ENCODE data around the gene NCOR1.
"Not testable (repeated sequence)": the region's sequence is repeated elsewhere in the genome, so short reads cannot be mapped to it uniquely, and the experiment has no call there.

NCOR1 gene

GRCh38 chr17:16150251-16150856, 65.0 kb downstream of the NCOR1 start:
- DNase-seq (ENCODE audit: low spot score) (no peak), FAIRE-seq (no peak)

GRCh38 chr17:16148596-16148995, 66.7 kb downstream of the NCOR1 start:
- no peak for DNase-seq (ENCODE audit: low spot score)
- no peak for FAIRE-seq

GRCh38 chr17:16145319-16145890, 69.9 kb downstream of the NCOR1 start:
- FAIRE-seq; DNase-seq (ENCODE audit: low spot score): not testable (repeated sequence)

GRCh38 chr17:16141685-16142084, 73.6 kb downstream of the NCOR1 start:
- no peak for DNase-seq (ENCODE audit: low spot score)

GRCh38 chr17:16140854-16141253, 74.5 kb downstream of the NCOR1 start:
- no peak for FAIRE-seq

More at GRCh38 chr17:16141685-16142084, 73.6 kb downstream of the NCOR1 start:
- FAIRE-seq, result no peak

GRCh38 chr17:16135461-16135860, 79.9 kb downstream of the NCOR1 start:
- FAIRE-seq, result no peak

More at GRCh38 chr17:16140854-16141253, 74.5 kb downstream of the NCOR1 start:
- DNase-seq (ENCODE audit: low spot score), result no peak

GRCh38 chr17:16131593-16131992, 83.7 kb downstream of the NCOR1 start:
- no peak for FAIRE-seq

More at GRCh38 chr17:16135461-16135860, 79.9 kb downstream of the NCOR1 start:
- no peak for DNase-seq (ENCODE audit: low spot score)

GRCh38 chr17:16129441-16130205, 85.7 kb downstream of the NCOR1 start:
- FAIRE-seq, result no peak

More at GRCh38 chr17:16131593-16131992, 83.7 kb downstream of the NCOR1 start:
- DNase-seq (ENCODE audit: low spot score), result no peak

GRCh38 chr17:16123531-16123930, 91.8 kb downstream of the NCOR1 start:
- no peak for DNase-seq (ENCODE audit: low spot score)
- no peak for FAIRE-seq

More at GRCh38 chr17:16129441-16130205, 85.7 kb downstream of the NCOR1 start:
- DNase-seq (ENCODE audit: low spot score), result no peak

- FAIRE-seq (no peak), DNase-seq (ENCODE audit: low spot score) (no peak)
Measured at GRCh38 chr17:16122697-16123434, 92.5 kb downstream of the NCOR1 start.

GRCh38 chr17:16121915-16122314, 93.4 kb downstream of the NCOR1 start:
- FAIRE-seq, result no peak
- no peak for DNase-seq (ENCODE audit: low spot score)

GRCh38 chr17:16120937-16121336, 94.4 kb downstream of the NCOR1 start:
- FAIRE-seq (no peak), DNase-seq (ENCODE audit: low spot score) (no peak)

GRCh38 chr17:16117149-16117548, 98.2 kb downstream of the NCOR1 start:
- no peak for FAIRE-seq

GRCh38 chr17:16115077-16115698, 100.1 kb downstream of the NCOR1 start:
- not testable (repeated sequence) for DNase-seq (ENCODE audit: low spot score); FAIRE-seq

More at GRCh38 chr17:16117149-16117548, 98.2 kb downstream of the NCOR1 start:
- no peak for DNase-seq (ENCODE audit: low spot score)

GRCh38 chr17:16108871-16109270, 106.5 kb downstream of the NCOR1 start:
- DNase-seq (ENCODE audit: low spot score), result no peak
- no peak for FAIRE-seq

- FAIRE-seq (no peak), DNase-seq (ENCODE audit: low spot score) (no peak)
Measured at GRCh38 chr17:16108386-16108785, 106.9 kb downstream of the NCOR1 start.

GRCh38 chr17:16107165-16107770, 108.1 kb downstream of the NCOR1 start:
- FAIRE-seq (no peak), DNase-seq (ENCODE audit: low spot score) (no peak)

GRCh38 chr17:16106161-16106891, 109.0 kb downstream of the NCOR1 start:
- DNase-seq (ENCODE audit: low spot score) (no peak), FAIRE-seq (no peak)

GRCh38 chr17:16104189-16104588, 111.1 kb downstream of the NCOR1 start:
- DNase-seq (ENCODE audit: low spot score) (no peak), FAIRE-seq (no peak)

- FAIRE-seq (no peak), DNase-seq (ENCODE audit: low spot score) (no peak)
Measured at GRCh38 chr17:16101440-16101839, 113.9 kb downstream of the NCOR1 start.

Data from RCC 7860 (cell line).